ENCODE measurements around the gene NUDT22.
A peak's percentile ranks its signal among the peaks of the same experiment; 100 is the strongest.

Gene NUDT22

GRCh38 chr11:64256300-64256699 lies 30.2 kb downstream of the NUDT22 start:
- DNase-seq (ENCODE audit: low spot score): no peak

- no peak for DNase-seq (ENCODE audit: low spot score)
These were observed 32.3 kb downstream of the NUDT22 start for GRCh38 chr11:64258356-64258755.

DNA sequence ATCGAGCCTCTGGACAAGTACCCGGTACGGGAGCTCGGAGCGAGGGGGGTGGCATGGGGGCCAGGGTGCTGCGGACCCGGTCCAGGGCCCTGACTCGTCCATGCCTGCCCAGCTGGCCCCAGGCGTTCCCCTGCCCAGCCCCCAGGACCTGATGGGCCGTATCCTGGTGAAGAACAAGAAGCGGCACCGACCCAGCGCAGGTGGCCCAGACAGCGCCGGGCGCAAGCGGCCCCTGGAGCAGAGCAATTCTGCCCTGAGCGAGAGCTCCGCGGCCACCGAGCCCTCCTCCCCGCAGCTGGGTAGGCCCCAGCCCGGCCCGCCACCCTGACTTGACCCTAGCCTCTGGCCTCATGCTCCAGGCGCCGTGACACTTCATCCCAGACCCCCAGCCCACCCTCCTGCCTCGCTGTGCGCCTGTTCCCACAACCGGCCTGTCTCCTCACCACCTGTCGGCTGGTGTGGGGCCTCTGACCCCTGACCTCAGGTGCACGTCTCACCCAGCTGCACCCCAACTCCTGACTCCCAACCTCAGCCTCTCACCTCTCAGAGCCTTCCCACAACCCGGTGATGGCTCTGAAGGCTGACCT lies 33.0 kb downstream of the NUDT22 start:
- DNase-seq (ENCODE audit: low spot score): no peak

DNA sequence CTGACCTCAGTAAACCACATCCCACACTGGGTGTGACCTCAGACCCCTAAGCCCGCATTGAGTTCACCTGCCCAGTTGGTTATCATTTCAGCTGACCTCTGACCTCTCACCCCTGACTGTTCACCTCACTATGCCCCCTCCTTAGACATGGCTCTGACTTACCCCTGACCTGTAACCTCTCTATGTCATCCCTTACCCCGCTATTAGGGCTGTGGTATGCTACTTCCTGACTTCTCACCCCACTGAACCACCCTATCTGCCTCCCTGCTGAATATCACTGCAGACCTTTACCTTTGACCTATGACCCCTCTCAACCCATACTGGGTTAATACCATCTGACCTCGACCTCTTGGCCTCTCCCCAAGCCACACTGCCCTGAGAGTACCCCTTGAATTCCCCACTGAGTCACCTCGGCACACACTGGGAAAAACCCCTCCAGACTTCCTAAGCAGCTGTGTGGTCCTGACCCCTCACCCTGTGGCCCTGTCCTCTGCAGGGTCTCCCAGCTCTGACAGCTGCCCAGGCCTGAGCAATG lies 33.5 kb downstream of the NUDT22 start:
- no peak for DNase-seq (ENCODE audit: low spot score)

DNA sequence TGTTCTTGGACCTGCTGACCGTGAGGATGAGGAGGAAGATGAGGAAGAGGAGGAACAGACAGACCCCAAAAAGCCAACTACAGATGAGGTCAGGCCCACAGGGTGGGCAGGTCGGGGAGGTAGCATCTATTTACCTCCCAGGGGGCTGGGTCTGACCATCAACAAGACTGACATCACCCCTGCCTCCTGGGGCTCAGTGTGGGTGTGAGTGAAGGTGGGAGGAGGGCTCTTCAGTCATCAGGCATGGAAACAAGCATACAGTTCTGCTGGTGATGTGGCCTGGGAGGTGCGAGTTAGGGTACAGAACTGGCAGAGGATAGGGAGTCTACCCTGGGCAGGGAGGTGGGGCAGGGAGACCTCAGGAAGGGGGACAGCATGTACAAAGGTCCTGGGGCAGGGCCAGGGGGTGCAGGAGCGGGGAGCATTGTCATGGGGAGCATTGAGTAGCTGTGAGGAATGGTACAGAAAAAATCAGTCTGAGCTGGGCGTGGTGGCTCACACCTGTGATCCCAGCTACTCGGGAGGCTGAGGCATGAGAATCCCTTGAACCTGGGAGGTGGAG lies 34.2 kb downstream of the NUDT22 start:
- no peak for DNase-seq (ENCODE audit: low spot score)

DNA sequence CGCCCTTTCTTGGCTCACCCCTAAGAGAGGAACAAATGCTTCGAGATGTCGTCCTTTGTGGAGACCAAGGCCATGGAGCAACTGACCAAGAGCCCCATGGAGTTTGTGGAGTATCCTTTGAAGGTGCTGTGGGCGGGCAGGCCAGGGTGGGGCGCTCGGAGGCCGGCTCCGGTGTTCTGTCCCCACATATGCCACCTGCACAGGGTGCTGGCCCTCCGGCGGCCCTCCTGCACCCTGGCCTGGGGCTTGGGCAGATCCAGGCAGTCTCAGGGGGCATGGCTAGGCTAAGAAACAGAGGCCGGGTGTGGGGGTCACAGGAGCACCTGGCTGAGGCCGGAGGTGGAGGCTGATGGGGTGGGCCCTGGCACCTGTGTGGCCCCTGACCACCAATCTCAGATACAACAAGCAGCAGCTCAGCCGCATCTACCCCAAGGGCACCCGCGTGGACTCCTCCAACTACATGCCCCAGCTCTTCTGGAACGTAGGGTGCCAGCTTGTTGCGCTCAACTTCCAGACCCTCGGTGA lies 35.5 kb downstream of the NUDT22 start:
- DNase-seq (ENCODE audit: low spot score): no peak

GRCh38 chr11:64262271-64263002 lies 36.4 kb downstream of the NUDT22 start:
- DNase-seq (ENCODE audit: low spot score): no peak

GRCh38 chr11:64263021-64263946 lies 37.2 kb downstream of the NUDT22 start:
- no peak for DNase-seq (ENCODE audit: low spot score)

- DNase-seq (ENCODE audit: low spot score): no peak
These were observed 37.9 kb downstream of the NUDT22 start for GRCh38 chr11:64263947-64264317.

- no peak for DNase-seq (ENCODE audit: low spot score)
These were observed 38.3 kb downstream of the NUDT22 start for GRCh38 chr11:64264371-64264852.

- DNase-seq (ENCODE audit: low spot score): no peak
These were observed 39.4 kb downstream of the NUDT22 start for GRCh38 chr11:64265176-64266160.

GRCh38 chr11:64266339-64266738 lies 40.3 kb downstream of the NUDT22 start:
- no peak for DNase-seq (ENCODE audit: low spot score)

DNA sequence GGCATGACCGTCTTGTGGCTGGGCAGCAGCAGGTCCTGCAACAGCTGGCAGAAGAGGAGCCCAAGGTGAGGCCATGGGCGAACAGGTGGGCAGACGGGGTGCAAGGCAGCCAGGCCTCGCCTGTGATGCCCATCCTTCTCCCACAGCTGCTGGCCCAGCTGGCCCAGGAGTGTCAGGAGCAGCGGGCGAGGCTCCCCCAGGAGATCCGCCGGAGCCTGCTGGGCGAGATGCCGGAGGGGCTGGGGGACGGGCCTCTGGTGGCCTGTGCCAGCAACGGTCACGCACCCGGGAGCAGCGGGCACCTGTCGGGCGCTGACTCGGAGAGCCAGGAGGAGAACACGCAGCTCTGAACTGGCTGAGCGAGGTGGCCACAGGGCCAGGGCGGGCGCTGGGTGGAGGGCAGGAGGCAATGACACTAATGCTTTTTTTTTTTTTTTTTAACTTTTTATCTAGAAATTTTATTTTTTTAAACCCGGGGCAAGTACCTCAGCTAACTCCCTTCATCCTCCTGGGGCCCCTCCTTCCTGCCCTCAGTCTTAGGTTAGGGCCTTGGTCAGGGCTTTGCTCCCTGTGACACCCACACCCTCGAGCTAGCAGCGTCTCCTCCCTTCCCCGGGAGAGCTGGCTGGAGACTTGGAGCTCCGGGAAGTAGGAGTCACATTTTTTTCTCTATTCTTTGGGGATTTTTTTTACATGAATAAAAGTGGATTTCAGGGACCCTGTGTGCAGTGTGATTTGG lies 41.3 kb downstream of the NUDT22 start:
- DNase-seq (ENCODE audit: low spot score): no peak

DNA sequence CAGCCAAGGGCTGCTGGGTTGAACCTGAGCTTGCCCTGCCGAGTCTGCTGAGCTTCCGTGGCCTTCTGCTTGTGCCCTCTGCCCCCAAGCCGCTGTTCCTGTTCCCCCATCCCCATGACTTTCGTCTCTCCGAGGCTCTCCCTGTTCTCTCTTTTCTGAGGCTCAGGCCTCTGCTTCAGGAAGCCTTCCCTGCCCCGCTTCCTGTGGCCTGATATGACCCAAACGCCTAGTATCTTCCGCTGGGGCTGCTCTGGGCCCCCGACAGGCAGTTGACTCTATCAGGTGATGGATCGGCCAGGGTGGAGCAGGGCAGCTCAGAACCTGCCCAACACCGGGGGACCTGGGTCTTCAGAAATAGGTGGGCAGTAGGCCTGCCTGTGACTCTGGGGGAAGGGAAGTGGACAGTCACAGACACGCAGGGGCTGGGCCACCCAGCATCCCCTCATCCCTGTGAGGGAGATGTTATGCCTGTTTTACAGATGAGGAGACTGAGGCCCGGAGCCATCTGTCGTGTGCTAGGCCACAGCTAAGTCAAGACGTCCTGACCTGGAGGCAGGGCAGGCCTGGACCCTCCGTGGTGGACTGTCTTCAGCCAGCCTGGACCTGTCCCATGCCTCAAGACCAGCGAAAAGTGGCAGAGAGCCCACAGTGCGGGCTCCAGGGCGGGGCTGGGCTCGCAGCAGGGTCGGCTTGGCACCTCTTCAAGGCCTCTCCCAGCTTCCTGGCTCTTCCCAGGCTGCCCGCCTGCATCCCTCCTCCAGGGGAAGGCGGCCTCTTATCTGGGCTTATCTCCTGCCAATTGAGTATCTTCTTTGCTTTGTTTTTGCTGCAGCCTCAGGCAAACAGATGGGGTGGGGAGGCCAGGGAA lies 42.2 kb downstream of the NUDT22 start:
- no peak for DNase-seq (ENCODE audit: low spot score)

GRCh38 chr11:64268893-64269539 lies 42.9 kb downstream of the NUDT22 start:
- DNase-seq (ENCODE audit: low spot score): peak; percentile 29

DNA sequence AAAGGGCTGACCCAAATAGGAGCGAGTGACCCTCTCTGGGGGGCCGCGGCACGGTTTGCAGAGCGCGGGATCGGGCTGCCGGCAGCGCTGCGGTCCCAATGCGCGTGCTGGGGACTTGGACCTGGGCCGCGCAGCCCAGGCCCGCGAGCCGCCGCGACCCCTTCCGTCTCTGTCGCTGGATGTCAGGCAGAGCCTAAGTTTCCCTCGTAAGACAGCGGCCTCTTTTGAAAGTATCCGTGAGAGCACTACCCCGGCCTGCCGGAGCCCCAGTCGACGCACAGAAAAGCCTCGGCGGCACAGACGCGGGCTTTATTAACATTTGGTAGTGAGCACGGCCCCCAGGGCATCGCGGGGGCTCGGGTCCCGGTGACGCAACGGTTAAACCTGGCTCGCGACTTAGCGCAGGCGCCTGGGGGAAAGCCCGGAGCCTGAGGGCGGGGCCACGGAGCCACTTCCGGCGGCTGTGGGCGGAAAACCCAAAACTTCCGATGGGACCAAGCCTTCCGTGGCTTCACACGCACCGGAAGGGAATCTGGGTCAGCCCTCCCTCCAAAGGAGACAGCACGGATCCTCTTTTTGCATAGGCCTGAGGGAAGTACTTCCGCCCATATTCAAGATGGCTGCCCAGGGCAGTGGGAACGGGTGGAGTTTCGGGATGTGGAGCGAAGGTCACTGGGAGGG lies 43.6 kb downstream of the NUDT22 start:
- DNase-seq (ENCODE audit: low spot score): peak; percentile 98

GRCh38 chr11:64275031-64275800 lies 49.1 kb downstream of the NUDT22 start:
- no peak for DNase-seq (ENCODE audit: low spot score)
